Stimulated activated naive CD4-positive, alpha-beta T cell treated with Interleukin-2 at 50 U/mL for 16 hours (primary cell): ENCODE results near the gene PSMG4.

ENCODE experiments used
- DNase-seq: peaks from one replicate; lab custom pipeline; 2025; lab: John Stamatoyannopoulos, UW

The PSMG4 gene

GRCh38 chr6:3309391-3310050 lies 50.8 kb downstream of the PSMG4 start:
- DNase-seq: no peak

DNA sequence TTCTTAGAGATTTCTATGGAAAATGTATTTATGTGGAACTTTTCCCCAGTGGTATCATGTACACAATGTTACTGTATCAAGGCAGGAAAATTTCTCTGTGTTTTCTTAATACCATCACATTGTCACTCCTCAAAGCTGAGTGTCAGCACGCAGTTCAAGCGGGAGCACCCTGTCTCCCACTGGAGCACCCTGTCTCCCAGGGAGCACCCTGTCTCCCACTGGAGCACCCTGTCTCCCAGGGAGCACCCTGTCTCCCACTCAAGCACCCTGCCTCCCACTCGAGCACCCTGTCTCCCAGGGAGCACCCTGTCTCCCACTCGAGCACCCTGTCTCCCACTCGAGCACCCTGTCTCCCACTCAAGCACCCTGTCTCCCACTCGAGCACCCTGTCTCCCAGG lies 51.3 kb downstream of the PSMG4 start:
- DNase-seq: no peak

DNA sequence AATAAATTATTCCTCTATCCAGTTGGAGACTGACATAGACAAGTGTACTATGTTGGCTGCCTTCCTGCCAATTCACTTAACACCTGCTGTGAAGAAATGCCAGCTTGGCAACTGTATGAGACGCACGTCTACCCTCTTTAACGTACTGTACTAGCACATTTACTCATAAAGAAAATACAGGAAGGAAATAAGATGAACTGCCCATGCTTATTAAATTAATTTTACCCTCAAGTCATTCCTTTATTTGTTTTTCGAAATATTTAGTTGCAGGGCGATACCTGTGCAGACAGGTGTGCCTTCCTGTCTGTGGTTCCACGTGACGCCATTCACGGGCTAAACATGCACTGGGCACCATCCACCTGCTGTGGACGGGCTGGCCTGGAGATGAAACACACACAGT lies 52.0 kb downstream of the PSMG4 start:
- no peak for DNase-seq

- no peak for DNase-seq
Measured at GRCh38 chr6:3311826-3312225, 53.1 kb downstream of the PSMG4 start.

GRCh38 chr6:3312604-3313231 lies 54.0 kb downstream of the PSMG4 start:
- DNase-seq: no peak

GRCh38 chr6:3314176-3314575 lies 55.4 kb downstream of the PSMG4 start:
- DNase-seq: no peak

DNA sequence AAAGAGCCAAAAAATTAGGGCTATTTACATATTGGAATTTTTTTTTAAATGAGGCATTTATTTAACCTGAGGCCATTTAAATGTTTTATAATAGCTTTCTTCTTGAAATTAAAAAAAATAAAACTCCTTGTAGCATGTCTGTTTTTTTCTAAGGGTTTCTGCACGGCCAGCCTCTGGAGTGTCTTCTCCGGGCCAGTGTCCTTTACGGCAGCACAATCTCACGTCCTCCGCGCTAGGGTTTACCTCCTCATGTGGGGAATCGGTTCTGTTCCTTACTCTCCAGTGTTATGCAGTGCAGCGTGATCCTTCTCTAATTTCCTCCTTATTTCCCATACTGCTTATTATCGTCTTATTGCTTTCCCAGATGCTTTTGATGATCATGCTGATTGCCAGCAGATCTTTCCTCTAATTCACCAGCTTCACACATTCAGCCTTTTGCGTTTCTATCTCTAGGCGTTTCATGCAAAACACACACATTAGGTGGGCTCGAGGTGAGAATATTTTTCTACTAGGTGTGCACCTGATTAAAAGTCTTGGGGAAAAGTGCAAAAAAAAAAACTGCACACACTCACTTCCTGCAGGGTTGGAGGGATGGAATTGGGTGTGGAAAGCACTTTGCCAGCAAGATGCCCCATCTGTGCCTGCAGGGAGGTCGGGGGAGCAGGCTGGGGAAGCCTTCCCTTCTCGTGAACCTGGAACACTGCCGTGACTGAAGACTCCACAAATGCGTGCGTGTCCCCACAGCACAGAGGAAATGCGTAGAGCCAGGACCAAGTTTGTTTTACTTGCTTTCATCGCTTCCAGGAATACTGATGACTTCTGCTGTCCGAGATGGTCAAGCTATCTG lies 56.1 kb downstream of the PSMG4 start:
- no peak for DNase-seq

DNA sequence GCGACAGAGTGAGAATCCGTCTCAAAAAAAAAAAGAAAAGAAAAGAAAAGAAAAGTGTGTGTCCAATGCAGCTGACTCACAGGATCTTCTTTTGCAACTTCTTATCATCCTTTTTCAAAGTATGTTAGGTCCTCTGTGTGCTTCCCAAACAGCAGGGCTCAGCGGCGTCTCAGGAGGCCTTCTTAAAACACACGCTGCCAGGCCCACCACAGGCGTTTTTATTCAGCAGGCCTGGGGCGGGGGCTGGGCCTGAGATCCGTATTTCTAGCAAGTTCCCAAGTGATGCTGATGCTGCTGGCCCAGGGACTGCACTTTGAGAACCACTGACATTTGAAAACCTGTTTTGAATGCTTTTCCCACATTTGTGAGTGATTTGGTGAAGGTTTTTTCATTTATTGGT lies 57.1 kb downstream of the PSMG4 start:
- DNase-seq: no peak

GRCh38 chr6:3316331-3316730 lies 57.6 kb downstream of the PSMG4 start:
- no peak for DNase-seq

- DNase-seq: no peak
Measured at GRCh38 chr6:3316818-3317217, 58.1 kb downstream of the PSMG4 start.
